DMS79 (cell line): ENCODE data around the gene SLC48A1.

Source experiments
- DNase-seq: peaks from one replicate; lab custom pipeline; 2025; lab: John Stamatoyannopoulos, UW

The SLC48A1 gene

DNA sequence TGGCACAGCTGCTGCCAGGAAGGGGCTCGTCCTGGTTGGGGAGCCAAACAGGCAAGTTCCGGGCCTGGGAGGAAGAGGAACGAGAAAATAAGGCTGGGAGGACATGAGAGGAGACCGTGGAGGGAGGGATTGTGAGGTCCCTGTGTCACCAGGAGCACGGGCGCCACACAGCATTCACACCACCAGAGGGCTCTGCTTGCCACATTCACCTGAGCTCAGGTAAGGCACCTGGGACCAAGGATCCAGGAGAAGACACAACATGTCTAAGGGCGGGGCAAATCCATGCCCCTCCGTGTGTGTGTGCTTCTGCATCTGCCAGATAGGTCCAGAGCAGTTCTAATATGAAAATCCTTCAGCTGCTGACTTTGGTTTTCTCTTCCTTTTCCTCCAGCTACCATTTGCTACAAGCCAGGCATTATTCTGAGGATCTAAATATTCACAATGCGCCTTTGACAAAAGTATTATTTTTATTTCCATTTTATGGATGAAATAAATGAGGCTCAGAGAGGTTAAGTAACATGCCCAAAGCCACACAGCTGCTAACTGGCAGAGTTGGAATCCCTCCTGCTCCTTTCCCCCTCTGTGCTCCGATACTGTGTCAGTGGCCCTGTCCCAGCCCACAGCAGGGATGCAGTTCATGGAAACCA, 28.9 kb upstream of the SLC48A1 start:
- DNase-seq, result peak; percentile 70

DNA sequence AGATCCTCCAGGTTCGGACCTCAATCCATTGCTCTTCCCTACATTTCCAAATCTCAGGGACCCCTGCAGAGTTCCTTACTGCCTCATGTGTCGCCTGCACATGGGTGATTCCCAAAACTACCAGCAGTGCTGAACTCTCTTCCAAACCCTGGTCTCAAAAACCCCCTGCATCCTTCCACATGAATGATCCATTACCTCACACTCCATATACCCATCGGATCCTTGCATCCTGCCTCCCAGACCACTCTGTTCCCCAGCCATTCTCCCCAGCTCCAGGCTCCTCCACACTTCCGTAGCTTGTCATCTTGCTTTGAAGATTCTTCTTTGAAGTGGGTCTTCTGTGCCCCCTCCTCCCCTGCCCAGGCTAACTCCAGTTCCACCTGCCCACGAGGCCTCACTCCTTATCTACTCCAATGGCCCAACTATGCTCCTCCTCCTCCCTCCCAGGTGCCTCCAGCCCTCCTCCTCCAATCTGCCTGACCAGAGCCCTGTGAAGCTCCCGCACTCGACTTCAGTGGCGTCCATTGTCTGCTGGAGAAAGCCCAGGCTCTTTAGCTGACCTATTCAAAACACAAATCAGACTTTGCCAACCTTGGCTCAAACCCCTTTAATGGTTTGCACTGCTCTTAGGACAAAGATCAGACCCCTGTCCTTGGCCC, 28.1 kb upstream of the SLC48A1 start:
- no peak for DNase-seq

DNA sequence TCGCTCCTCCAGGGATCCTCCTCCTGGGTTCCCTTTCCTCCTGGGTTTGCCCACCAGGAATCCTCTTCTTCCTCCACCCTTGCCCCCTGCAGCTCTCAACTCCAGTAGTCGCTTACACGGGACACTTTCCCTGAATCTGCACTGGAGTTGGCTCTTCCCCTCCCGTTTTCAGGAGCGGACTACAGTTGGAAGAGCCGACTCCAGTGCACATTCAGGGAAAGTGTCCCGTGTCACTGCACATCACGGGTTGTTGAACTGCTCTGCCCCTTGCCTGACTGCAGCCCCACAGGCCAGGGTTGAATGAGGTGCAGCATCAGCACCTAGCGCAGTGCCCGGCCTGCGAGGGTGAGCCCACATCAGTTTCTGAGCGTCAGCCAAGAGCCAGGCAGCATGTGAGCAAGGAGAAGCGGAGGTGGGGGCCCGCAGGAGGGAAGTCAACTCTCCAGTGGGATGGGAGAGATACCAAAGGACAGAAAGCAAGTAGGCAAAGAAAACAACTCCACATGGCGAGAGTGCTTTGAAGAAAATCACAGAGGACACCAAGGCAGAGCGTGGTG, 27.5 kb upstream of the SLC48A1 start:
- DNase-seq, result no peak

DNA sequence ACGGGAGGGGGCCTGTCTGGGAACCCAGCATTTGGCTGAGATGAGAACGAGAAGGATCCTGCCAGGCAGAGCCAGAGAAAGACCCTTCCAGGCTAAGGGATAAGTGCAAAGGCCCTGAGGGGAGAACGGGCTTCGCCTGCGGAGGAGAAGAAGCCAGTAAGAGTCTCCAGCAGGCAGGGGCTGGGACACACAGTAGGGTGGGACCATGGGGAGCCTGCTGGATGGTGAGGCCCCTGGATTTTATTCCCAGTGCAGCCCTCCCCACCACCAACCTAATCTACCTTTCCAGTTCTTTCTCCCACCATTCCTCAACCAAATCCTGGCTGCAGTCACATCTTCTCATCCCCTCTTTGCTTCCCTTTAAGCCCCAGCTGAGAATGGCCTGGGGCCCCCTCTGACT, 27.0 kb upstream of the SLC48A1 start:
- no peak for DNase-seq

DNA sequence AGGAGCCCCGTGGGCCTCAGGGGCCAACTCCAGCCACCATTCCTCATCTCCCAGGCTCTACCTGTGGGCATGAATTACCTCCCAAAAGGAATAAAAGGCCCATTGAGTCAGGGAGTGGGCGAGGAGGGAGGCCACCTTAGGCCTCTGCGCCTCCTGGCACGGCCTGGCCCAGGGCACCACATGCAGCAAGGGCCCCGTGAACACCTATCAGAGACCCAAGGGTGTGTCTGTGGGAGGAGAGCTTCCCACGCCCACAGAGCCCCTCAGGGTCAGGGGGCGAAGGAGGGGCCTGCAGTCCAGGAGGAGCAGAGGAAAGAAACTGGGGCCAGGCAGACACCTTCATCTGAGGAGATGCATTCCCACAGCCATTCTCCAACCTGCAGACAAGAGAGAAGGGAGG, 26.5 kb upstream of the SLC48A1 start:
- no peak for DNase-seq

DNA sequence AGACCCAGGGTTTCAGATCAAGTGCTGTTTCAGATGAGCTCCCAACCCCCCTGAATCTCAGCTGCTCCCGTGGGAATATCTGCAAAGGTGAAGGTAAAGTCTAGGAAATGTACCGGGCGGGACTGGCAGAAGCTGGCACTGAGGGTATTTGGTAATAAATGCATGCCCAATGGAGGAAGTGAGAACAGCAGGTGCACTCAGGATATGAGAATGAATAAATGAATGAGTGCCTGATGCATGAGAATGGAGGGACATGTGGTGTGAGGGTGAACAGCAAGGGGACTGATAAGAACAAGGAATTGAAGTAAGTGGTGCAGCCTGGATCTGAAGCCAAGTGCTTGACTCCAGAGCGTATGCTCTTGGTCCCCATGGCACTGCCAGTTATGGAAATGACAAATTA, 25.9 kb upstream of the SLC48A1 start:
- DNase-seq, result no peak

DNA sequence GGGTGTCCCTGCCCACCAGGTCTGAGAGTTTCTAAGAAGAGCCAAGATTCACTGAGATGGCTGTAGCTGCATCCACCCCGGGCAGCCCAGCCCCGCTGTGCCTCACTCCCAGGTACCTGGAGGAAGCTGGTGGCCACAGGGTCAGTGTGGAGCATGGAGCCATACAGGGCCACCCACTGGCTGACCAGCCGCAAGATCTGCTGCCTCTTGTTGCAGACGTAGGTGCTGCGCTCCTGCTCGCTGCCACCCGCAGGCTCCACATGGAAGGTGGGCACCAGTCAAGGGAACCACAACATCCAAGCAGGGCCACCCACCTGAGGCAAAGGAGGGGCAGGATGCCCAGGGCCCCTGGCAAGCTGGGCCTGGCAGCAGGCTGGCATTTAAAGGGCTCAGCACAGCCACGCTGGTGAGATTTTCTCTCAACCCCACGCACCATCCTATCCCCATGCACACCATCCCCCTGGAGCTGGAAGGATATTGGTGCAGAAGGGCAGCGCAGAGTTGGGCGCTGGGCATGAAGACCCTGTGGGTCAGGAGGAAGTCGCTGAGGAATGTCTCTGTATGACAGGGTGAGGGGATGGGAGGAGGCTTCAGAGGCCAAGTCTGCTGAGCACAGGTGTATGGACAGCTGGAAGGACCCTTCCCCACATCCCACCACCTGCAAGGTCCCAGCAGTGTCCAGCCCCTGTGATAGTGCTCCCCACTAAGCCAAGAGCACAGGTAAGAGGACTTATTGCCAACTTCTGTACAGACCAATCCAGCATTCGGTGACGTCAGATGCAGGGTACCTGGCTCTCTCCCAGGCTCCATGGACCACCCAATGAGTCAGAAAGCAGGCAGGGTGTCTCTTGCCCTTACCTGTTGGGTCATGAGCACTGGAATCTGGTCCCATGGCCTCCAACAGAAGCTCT, 25.2 kb upstream of the SLC48A1 start:
- no peak for DNase-seq

DNA sequence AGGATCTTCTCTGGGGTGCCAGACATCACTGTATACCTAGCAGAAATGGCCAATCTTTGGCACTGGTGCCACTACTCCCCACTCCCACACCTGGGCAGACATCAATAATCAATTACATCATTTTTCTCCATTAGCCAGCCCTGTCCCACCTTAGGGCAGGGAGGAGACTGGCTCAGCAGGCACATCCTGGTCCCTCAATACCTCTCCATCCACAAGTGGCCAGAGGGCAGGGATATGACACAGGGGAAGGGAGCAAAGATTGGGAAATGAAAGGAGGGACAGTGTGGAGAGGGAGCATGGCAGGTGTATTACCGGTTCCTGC, 24.6 kb upstream of the SLC48A1 start:
- no peak for DNase-seq

DNA sequence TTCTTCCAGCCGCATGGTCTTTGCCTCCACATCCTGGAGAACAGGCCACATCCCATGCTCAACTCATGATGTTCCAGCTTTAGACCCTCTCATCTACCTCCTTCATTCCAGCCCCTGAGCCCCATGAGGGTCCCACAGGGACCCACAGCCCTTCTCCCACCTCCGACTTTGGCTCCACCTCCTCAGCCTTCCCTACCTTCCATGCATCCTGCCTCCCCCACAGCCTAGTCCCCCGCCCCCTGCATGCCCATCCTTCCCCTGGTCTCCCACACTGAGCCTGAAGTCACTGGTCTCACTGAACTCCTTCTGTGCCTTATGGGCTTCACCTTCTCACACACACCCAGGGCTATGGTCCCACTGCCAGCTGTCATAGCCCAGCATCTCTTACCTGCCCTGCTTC, 24.1 kb upstream of the SLC48A1 start:
- DNase-seq, result no peak

DNA sequence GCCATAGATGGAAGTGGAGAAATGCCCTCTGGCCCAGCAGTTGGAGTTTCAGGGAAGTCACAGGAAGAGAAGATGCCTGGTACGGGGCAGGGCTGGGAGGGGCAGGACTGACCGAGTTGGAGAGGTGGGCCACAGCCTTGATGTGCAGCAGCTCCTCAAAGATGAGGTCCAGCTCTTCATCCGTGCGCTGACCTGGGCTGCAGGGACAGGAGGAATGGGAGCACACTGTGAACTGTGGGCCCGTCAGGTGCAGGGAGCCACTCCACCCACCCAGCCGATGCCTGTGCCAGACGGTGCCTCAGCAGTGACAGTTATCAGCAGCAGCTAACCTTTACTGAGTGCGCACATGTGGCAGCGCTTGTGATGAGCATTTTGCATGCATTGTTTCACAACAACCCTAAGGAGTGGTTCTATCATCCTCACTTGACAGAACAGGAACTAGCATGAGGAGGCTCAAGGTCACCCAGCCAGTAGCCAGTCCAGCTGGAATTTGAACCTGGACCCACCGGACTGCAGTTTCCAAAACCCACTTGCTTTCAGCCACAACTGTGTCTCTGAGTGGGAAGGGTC, 22.7 kb upstream of the SLC48A1 start:
- DNase-seq, result no peak

DNA sequence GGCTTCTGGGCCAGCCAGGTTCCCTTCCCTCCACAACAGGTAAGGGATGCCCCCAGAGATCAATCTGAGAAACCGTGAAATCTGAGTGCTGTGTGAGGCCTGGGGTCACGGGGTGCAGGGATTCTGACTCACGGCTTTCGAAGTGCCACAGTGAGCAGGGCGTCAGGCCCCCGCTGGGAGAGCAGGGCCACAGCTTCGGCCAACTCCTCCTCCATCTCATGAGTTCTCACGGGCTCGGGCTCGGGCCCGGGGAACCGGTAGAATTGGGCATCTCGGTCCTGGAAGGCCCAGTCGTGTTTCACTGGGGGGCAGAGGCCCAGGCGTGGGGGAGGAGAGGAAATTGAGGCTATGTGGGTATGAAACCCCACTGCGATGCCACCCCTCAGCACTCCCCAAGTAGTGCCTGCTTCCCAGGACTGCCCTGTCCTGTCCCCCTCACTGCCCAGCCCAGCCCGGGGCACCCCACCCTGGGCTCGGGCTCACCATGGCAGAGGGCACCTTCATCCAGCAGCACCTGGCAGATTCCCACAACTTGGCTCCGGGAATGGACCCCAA, 22.0 kb upstream of the SLC48A1 start:
- DNase-seq, result no peak

DNA sequence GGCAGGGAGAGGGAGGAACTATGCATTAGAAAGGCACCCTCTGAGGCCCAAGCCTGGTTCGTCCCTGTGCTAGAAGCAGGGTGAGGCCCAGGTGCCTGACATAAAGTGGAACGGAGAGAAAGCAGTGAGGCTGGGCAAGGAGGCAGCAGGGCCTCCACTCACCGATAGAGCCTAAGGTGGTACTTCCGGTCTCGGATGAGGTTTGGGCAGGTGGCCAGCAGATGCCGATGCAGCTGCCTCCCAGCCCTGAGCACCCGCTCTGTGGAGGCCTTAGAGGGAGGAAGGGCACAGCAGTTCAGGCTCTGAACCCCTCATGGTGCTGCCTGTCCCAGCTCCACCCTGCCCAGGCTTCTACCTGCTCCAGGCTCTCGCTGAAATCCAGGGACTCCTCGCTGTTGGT, 21.5 kb upstream of the SLC48A1 start:
- DNase-seq, result no peak

DNA sequence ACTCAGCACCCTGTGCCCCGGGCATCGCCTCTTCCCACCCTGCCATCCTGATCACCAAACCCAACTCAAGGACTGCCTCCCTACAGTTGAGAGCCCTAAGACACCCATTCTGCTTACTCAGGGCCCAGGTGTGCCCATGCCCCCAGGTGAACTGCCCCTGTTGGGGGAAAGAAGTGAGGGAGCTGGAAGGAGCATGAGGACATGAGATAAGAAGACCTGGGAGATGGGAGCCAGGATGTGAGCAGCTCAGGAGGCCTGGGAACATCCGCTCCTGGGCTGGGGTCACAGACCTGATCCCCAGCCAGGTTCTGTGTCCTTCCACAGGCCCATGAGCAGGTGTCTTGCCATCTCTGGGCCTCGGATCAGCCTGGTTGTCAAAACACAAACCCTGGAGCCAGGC, 20.9 kb upstream of the SLC48A1 start:
- DNase-seq, result no peak

DNA sequence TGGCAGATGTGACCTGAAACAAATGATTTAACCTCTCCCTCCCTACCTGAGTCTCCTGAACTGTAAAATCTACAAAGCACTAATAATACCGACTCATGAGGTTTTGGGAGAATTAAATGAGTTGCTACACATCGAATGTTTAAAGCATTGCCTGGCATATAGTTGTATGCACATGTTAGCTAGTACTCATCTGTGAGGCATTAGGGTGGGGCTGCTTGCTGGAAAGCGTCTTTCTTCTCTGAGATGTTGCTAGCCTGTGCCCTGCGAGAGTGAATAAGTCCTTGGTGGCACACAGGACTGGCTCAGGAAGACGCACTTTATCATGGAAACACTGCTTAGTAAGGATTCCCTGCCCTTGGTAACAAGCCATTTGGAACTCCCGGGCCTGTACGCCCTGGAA, 20.5 kb upstream of the SLC48A1 start:
- DNase-seq, result no peak

DNA sequence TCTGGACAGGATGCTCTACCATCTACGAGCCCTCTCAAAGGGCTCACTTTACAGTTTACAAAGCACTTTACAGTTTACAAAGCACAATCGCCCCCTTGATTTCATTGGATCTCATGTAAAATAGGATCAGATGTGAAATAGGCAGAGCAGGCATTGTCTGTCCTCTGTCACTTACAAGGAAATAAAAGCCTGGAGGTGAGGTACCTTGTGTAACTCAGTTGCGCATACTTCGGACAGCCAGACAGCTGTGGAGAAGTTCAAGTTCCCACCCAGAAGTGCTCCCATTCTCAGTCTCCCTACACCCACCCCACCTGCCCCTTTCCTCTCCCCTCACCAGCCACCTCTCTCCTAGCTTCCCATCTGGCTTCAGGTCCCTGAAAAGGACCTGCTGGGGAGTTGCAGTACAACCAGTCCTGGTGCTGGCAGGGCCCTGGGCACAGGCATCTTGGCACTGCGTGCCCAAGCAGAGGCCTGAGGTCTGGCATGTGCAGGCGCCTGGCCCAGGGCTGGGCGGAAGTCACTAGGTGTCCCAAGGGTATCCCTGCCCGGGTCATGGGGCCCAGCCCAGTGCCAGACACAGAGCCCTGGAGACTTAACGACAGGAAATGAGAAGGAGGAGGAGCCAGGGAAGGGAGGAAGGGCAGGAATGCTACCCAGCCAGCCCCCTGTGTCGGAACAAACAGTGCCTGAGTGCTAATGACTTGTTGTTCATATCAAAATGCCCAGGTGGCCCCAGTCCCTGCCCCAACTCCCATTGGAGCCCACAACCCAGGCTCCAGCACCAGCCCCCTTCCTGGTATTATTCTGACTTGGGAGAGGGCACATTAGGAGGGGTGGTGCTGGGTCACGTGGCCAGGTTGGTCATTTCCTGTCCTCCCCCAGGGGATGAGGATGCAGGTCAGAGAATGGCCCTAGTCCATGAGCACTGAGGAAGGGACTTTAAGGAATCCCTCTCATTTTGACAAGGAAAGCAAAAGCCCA, 19.7 kb upstream of the SLC48A1 start:
- DNase-seq, result no peak

DNA sequence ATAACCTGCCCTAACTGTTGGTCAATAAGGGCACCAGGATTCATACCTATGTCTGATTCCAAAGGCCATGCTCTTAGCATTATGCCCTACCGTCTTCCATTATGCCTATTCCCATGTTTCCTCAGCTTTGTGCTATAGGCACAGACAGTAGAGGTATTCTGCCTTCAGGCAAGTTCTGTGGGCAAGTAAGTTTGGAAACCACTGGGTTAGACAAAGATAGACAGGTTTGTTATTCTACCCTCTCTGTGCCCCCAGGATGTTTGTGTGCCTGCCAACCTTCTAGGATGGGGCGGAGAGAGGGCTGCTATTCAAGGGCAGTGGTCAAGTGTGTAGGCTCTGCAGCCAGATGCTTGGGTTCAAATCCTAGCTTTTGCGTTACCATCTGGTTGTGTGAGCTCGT, 18.9 kb upstream of the SLC48A1 start:
- DNase-seq, result no peak

DNA sequence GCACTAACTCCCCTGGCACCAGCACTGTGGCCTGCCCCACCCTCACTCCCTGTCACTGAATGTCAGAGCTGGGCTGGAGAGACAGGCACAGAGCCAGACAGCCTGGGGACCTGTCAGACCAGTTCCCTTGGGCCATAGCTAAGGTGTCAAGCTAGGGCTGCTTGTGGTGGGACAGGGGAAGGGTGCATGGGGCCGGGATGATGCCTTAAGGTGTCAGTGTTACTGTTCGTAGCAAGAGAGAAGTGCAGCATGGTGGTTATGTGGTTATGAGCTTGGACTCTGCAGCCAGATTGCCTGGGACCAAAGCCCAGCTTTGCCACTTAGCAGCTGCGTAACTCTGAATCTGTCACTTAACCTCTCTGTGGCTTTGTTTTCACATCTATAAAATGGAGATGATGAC, 18.2 kb upstream of the SLC48A1 start:
- no peak for DNase-seq

DNA sequence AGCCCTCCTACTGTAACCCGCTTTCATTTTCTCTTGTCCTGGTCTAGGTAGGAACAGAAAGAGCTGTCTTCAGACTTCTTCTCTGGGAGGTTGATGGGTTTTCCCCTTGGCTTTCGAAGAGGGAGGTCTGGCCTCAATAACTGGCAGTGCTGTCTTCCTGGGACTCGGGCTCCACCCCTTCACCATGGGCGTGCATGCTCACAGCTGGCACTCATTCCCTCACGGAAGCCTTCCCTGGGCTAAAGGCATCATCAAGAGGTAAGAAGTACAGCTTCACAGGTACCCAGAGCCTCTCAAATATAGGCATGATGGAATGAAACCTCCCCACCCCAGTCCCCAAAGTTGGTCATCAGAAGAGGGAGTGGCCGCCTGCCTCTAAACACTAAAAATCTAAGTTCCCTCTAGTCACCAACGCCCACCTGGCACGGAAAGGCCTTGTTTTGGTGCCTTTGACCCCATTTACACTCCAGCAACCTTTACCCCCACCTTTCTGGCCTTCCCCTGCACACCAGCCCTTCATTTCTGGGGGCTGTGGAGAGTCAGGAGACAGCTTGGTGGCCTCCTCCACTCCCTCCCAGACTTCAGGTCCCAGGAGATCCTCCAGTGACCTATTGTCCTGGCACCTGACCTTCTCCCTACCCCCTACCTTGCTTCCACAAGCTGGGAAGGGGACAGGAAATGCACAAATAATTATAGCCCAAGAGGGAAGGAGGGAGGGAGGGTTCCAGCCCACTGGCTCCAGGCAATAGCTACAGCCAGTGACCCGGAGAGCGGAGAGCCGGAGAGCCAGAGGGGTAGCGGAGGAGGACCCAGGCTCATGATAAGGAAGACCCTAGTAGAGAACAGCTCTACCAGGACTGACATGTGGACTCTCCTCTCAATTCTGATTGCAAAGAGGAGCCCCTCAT, 17.1 kb upstream of the SLC48A1 start:
- DNase-seq, result no peak

DNA sequence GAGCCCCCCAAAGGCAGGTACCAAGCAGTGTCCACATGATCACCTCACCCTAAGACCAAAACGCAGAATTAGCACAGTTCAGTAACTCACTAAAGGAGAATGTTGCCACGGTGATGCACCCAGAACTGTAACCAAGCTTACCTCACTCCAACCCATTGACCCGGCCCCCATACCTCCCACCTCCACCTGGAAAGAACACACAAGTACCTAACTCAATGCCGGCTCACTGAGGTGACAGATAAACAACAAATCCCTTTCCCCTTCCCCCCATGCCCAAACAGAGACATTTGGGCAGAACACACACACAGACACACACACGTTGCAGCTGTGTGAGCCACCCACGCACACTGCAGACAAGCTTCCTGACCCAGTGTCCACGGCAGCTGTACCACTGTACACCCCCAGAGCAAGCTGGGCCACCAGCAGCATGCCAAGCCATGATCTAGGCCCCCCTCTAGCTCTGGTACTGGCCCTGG, 15.6 kb upstream of the SLC48A1 start:
- DNase-seq, result no peak
